HepG2 (cell line): ENCODE measurements around the gene C11orf54. TPM values are rescaled to one million over a fixed set of nuclear protein-coding genes. Genes with fewer than 3 reads are reported as not detected.

ENCODE experiments used
- ATAC-seq: fragments of 200-7000 bp; cut with Tn5 transposase; 3 replicates; pipeline ENCODE4 v1.9.1; 2020; ENCODE audit warnings: mild to moderate bottlenecking, moderate library complexity
- BruUV-seq: library from RNA; stranded (reverse); fragments of 400-500 nt; replicated peaks from 2 replicates; lab custom pipeline; 2021; lab: Mats Ljungman, UMichigan
- CTCF ChIA-PET: fragments of 300-600 bp; formaldehyde crosslinking; extraction: SDS; loops from one replicate; lab custom pipeline; 2021; ENCODE audit warnings: low total read pairs, inconsistent platforms, low intra/inter-chr PET ratio; lab: Yijun Ruan, JAX
- POLR2A ChIA-PET: fragments of 350-600 bp; sonication (Branson Sonifier 250); formaldehyde crosslinking; loops from one replicate; lab custom pipeline; 2020; ENCODE audit warnings: antibody characterized with exemption, inconsistent platforms; lab: Yijun Ruan, JAX
- DNase-seq: peaks from one replicate; pipeline ENCODE4 v3.0.0-alpha.2; 2015; ENCODE audit warnings: low spot score
- FAIRE-seq: peaks from 3 replicates; lab custom pipeline; 2011; peaks lifted over from hg19 to GRCh38; lab: Jason Lieb, UNC
- H2AFZ ChIP-seq: one replicate; pipeline ENCODE4 v1.6.1; 2011; ENCODE audit warnings: low read length, inconsistent platforms
- H3K27ac ChIP-seq: fragments of 300-600 bp; 3 replicates; pipeline ENCODE4 v1.8.0; 2011; ENCODE audit warnings: mixed run types, mild to moderate bottlenecking, mixed read lengths, low read length, inconsistent platforms; ENCODE audit not compliant: insufficient read depth; ENCODE audit errors: extremely low read length
- H3K27me3 ChIP-seq, 2 experiments: fragments of 200-600 bp in 1 of 2; 2 replicates in 1 of 2; 3 replicates in 1 of 2; pipeline versions ENCODE4 v1.6.0 to v1.8.0; 2011; ENCODE audit warnings: low read length in 2 of 2, mild to moderate bottlenecking in 2 of 2, moderate library complexity in 2 of 2, inconsistent platforms in 1 of 2; ENCODE audit not compliant: insufficient read depth in 2 of 2, control insufficient read depth in 1 of 2
- H3K36me3 ChIP-seq, 2 experiments: fragments of 200-600 bp in 1 of 2; replicated peaks in 1 of 2; 2 replicates in 1 of 2; 3 replicates in 1 of 2; pipeline versions ENCODE4 v1.5.1 to v1.8.0; 2011; ENCODE audit warnings: low read length in 2 of 2, inconsistent platforms in 1 of 2; ENCODE audit not compliant: insufficient read depth in 2 of 2, control insufficient read depth in 1 of 2
- H3K4me1 ChIP-seq: 2 replicates; pipeline ENCODE4 v1.5.1; 2012; ENCODE audit warnings: low read length, inconsistent platforms; ENCODE audit not compliant: insufficient read depth
- H3K4me2 ChIP-seq: 2 replicates; pipeline ENCODE4 v1.6.0; 2011; ENCODE audit warnings: low read depth, low read length, inconsistent platforms
- H3K4me3 ChIP-seq, 3 experiments: fragments of 200-600 bp in 1 of 3; sonication (generic), shearing (Covaris generic) in 1 of 3; replicated peaks in 1 of 3; 2 replicates each; pipeline ENCODE4 v1.5.1; 2011 to 2016; ENCODE audit warnings: low read length in 3 of 3, inconsistent platforms in 2 of 3, low read depth in 2 of 3, mild to moderate bottlenecking in 2 of 3, control low read depth in 1 of 3, mixed read lengths in 1 of 3; ENCODE audit not compliant: insufficient read depth in 1 of 3
- H3K79me2 ChIP-seq: one replicate; pipeline ENCODE4 v1.6.1; 2011; ENCODE audit warnings: low read length, inconsistent platforms; ENCODE audit not compliant: insufficient read depth
- H3K9ac ChIP-seq: 2 replicates; pipeline ENCODE4 v1.6.0; 2011; ENCODE audit warnings: mild to moderate bottlenecking, low read depth, low read length, inconsistent platforms; ENCODE audit not compliant: insufficient read depth
- H3K9me3 ChIP-seq: 2 replicates; pipeline ENCODE4 v1.5.1; 2012; ENCODE audit warnings: mild to moderate bottlenecking, low read length
- H4K20me1 ChIP-seq: 2 replicates; pipeline ENCODE4 v1.6.0; 2011; ENCODE audit warnings: inconsistent platforms, mild to moderate bottlenecking, low read length, moderate library complexity; ENCODE audit not compliant: insufficient read depth
- ATF6 ChIP-seq: sonication (generic); formaldehyde crosslinking; conservative IDR thresholded peaks from 2 replicates; pipeline ENCODE4 v1.4.0; 2020; ENCODE audit warnings: missing genetic modification reagents
- ETV6 ChIP-seq: sonication (generic); formaldehyde crosslinking; conservative IDR thresholded peaks from 2 replicates; pipeline ENCODE4 v1.4.0; 2020; ENCODE audit warnings: missing genetic modification reagents
- GABPA ChIP-seq, 2 experiments: IDR thresholded peaks; 2 replicates each; pipeline ENCODE4 v1.6.1; 2011 to 2016; ENCODE audit warnings: low read depth in 2 of 2, low read length in 1 of 2, missing biosample characterization in 1 of 2, missing genetic modification characterization in 1 of 2
- NFRKB ChIP-seq: fragments of 450-650 bp; IDR thresholded peaks from 2 replicates; pipeline ENCODE4 v1.6.1; 2017
- SMC3 ChIP-seq: IDR thresholded peaks from 2 replicates; pipeline ENCODE4 v1.6.1; 2011; ENCODE audit warnings: low read length, improper control_type of control experiment
- TEAD3 ChIP-seq: optimal IDR thresholded peaks from 2 replicates; pipeline ENCODE3; 2016; ENCODE audit warnings: borderline replicate concordance
- TSC22D2 ChIP-seq: sonication (generic); formaldehyde crosslinking; IDR thresholded peaks from 2 replicates; pipeline ENCODE4 v1.5.1; 2020; ENCODE audit warnings: missing genetic modification reagents, mild to moderate bottlenecking, borderline replicate concordance
- ZBTB38 ChIP-seq: sonication (generic); formaldehyde crosslinking; IDR thresholded peaks from 2 replicates; pipeline ENCODE4 v1.5.1; 2020; ENCODE audit warnings: mild to moderate bottlenecking, missing genetic modification reagents
- ZKSCAN1 ChIP-seq: fragments of 150-350 bp; IDR thresholded peaks from 2 replicates; pipeline ENCODE4 v1.6.1; 2014; ENCODE audit warnings: low read length
- ZMYM3 ChIP-seq: sonication (generic); formaldehyde crosslinking; IDR thresholded peaks from 2 replicates; pipeline ENCODE4 v1.5.1; 2020; ENCODE audit warnings: mild to moderate bottlenecking, missing genetic modification reagents
- ZNF333 ChIP-seq: sonication (generic); formaldehyde crosslinking; IDR thresholded peaks from 2 replicates; pipeline ENCODE4 v1.4.0; 2020; ENCODE audit warnings: mild to moderate bottlenecking, missing genetic modification reagents, borderline replicate concordance
- ZNF550 ChIP-seq: sonication (generic); formaldehyde crosslinking; IDR thresholded peaks from 2 replicates; pipeline ENCODE4 v1.4.0; 2020; ENCODE audit warnings: mild to moderate bottlenecking, missing genetic modification reagents, borderline replicate concordance
- ZNF800 ChIP-seq: sonication (generic); formaldehyde crosslinking; IDR thresholded peaks from 2 replicates; pipeline ENCODE4 v1.4.0; 2020; ENCODE audit warnings: missing genetic modification reagents
- WGBS: methylation state at CpG from one replicate; pipeline ENCODE4 v1.1.6; 2017; ENCODE audit warnings: low lambda C conversion rate; 5-methylcytosine and 5-hydroxymethylcytosine counted together
- in situ Hi-C: cut with HindIII; loops from 2 replicates; pipeline ENCODE4 v1.10.0; 2017; ENCODE audit warnings: low pct_unique_long_range_greater_than_20kb; ENCODE audit not compliant: extremely low pct_ligation_motif_present
- intact Hi-C: fragments of 100-400 bp; cut with micrococcal nuclease; formaldehyde crosslinking; loops from one replicate; pipeline ENCODE4 v1.10.0; 2022; ENCODE audit not compliant: unreplicated experiment
- polyA plus RNA-seq, 8 experiments: library from polyadenylated mRNA; depleted of rRNA in 3 of 8; stranded (reverse) in 7 of 8; unstranded in 1 of 8; fragments of >200 nt; fragmentation: Illumina TruSeq in 4 of 8; extraction: Trizol in 4 of 8; gene quantifications; 2 replicates each; pipeline versions ENCODE4 v1.2.1 to v1.2.3, GENCODE V29; 2011 to 2016; ENCODE audit warnings: low read depth in 4 of 8, missing spikeins in 1 of 8, mixed read lengths in 1 of 8; ENCODE audit not compliant: insufficient read depth in 1 of 8
- total RNA-seq, 5 experiments: library from RNA; depleted of rRNA; stranded (reverse); fragments of >200 nt; fragmentation: Illumina TruSeq; extraction: Trizol; gene quantifications; 2 replicates each; pipeline ENCODE4 v1.2.3, GENCODE V29; 2016; ENCODE audit warnings: low read depth in 1 of 5
- TF ChIP-seq, protein P1 (sequence below): sonication (generic); formaldehyde crosslinking; IDR thresholded peaks from 2 replicates; pipeline ENCODE4 v1.4.0; 2020; ENCODE audit warnings: mild to moderate bottlenecking, missing genetic modification reagents

C11orf54 gene
- total and polyA plus RNA-seq, 2 of the 13 experiments (the other 11 are each of a cell fraction or from before 2014, with no cell fraction given): 42.7 to 50.1 TPM

DNA sequence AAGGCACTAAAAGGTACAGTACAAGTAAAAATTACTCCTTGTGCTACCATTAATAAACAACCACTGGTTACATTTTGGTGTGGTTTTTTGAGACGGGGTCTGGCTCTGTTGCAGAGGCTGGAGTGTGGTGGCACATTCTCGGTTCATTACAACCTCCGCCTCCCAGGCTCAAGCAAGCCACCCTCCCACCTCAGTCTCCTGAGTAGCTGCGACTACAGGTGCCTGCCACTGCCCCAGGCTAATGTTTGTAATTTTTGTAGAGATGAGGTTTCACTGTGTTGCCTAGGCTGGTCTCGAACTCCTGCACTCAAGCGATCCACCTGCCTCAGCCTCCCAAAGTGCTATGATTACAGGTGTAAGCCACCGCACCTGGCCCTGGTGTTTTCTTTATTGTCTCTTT is 20.9 kb upstream of the C11orf54 start:
- FAIRE-seq (no peak), DNase-seq (no peak), ATAC-seq (no peak)
- Histone ChIP-seq H3K36me3 (peaks cover 2 to 46% of the 10 kb centered on the region in 2 experiments), H3K79me2 (no peaks in the 10 kb centered on the region), H3K4me1 (no peaks in the 10 kb centered on the region), H2AFZ (no peak overlapping the region), H3K4me2 (no peak overlapping the region), H3K27ac (no peak overlapping the region), H3K9me3 (no peaks in the 10 kb centered on the region), H3K4me3 (no peak overlapping the region), H3K9ac (no peak overlapping the region), H3K27me3 (no peaks in the 10 kb centered on the region), H4K20me1 (no peaks in the 10 kb centered on the region)
- 98% methylated on average over 7 of the region's 7 CpGs for WGBS
- BruUV-seq: no TSS peak
- in situ Hi-C loops: no loop called here
- intact Hi-C loops: no loop called here
- ChIA-PET POLR2A (interaction anchor here (1.8 kb wide), 1 partner anchor 64 kb away, joined by 5 read pairs; the partner anchor contains the start of gene MED17), CTCF (no interaction called here)
- TF ChIP-seq GABPA (IDR thresholded peaks at IDR 0.05; ENCODE audit: low read depth, low read length): no peak
- no peak for TF ChIP-seq GABPA (CRISPR knock-in tag; IDR thresholded peaks at IDR 0.05; ENCODE audit: low read depth)
- no peak for TF ChIP-seq ZNF550 (CRISPR knock-in tag)
- no peak for TF ChIP-seq ZKSCAN1
- no peak for TF ChIP-seq ZNF333 (CRISPR knock-in tag)
- no peak for TF ChIP-seq ATF6
- TF ChIP-seq NFRKB: no peak
- TF ChIP-seq ZBTB38 (CRISPR knock-in tag): no peak
- TF ChIP-seq ZMYM3 (CRISPR knock-in tag): no peak
- TF ChIP-seq TSC22D2 (CRISPR knock-in tag): no peak
- TF ChIP-seq ETV6 (CRISPR knock-in tag): no peak
- TF ChIP-seq TEAD3 (CRISPR knock-in tag): no peak
- TF ChIP-seq, protein P1, sequence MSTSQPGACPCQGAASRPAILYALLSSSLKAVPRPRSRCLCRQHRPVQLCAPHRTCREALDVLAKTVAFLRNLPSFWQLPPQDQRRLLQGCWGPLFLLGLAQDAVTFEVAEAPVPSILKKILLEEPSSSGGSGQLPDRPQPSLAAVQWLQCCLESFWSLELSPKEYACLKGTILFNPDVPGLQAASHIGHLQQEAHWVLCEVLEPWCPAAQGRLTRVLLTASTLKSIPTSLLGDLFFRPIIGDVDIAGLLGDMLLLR (CRISPR knock-in tag): no peak
- no peak for TF ChIP-seq SMC3
- TF ChIP-seq ZNF800: no peak
